Fibroblast of skin of back (primary cell): Measurements from ENCODE around the gene PDCD6IP.

ENCODE experiments used
- DNase-seq: peaks from one replicate; pipeline ENCODE4 v3.0.0-alpha.2; 2013

Gene PDCD6IP

GRCh38 chr3:33892655-33893054, 94.2 kb downstream of the PDCD6IP start:
- DNase-seq: no peak

GRCh38 chr3:33895658-33896057, 97.2 kb downstream of the PDCD6IP start:
- DNase-seq: no peak

GRCh38 chr3:33897306-33897705, 98.9 kb downstream of the PDCD6IP start:
- DNase-seq: no peak

GRCh38 chr3:33898901-33899300, 100.5 kb downstream of the PDCD6IP start:
- no peak for DNase-seq

GRCh38 chr3:33900440-33900808, 102.0 kb downstream of the PDCD6IP start:
- DNase-seq: no peak

- no peak for DNase-seq
Measured at GRCh38 chr3:33900809-33901505, 102.5 kb downstream of the PDCD6IP start.

- no peak for DNase-seq
Measured at GRCh38 chr3:33901862-33902563, 103.6 kb downstream of the PDCD6IP start.

GRCh38 chr3:33904730-33905129, 106.3 kb downstream of the PDCD6IP start:
- no peak for DNase-seq

GRCh38 chr3:33908250-33908851, 109.9 kb downstream of the PDCD6IP start:
- DNase-seq: no peak

GRCh38 chr3:33909547-33909946, 111.1 kb downstream of the PDCD6IP start:
- DNase-seq: no peak

- no peak for DNase-seq
Measured at GRCh38 chr3:33910031-33910430, 111.6 kb downstream of the PDCD6IP start.

- peak; percentile 87 for DNase-seq
Measured at GRCh38 chr3:33911525-33912322, 113.3 kb downstream of the PDCD6IP start.

- no peak for DNase-seq
Measured at GRCh38 chr3:33914212-33914611, 115.8 kb downstream of the PDCD6IP start.

- no peak for DNase-seq
Measured at GRCh38 chr3:33914731-33915379, 116.4 kb downstream of the PDCD6IP start.

GRCh38 chr3:33915796-33916546, 117.5 kb downstream of the PDCD6IP start:
- DNase-seq: peak; percentile 42

- DNase-seq: peak; percentile 6
Measured at GRCh38 chr3:33918126-33918756, 119.8 kb downstream of the PDCD6IP start.
